IMR-90 (cell line): ENCODE data around the gene NALCN. TPM values are rescaled to one million over a fixed set of nuclear protein-coding genes. Genes with fewer than 3 reads are reported as not detected.

Source experiments
- ATAC-seq: fragments of 200-7000 bp; cut with Tn5 transposase; 2 replicates; pipeline ENCODE4 v1.9.1; 2020; ENCODE audit warnings: low read depth, mild to moderate bottlenecking, moderate library complexity
- BruUV-seq: library from RNA; stranded (reverse); fragments of 400-500 nt; replicated peaks from 2 replicates; lab custom pipeline; 2021; lab: Mats Ljungman, UMichigan
- CTCF ChIA-PET: fragments of 300-600 bp; formaldehyde crosslinking; extraction: SDS; loops from one replicate; lab custom pipeline; 2021; ENCODE audit warnings: antibody characterized with exemption; lab: Yijun Ruan, JAX
- POLR2A ChIA-PET: fragments of 300-600 bp; sonication (Branson Sonifier 250); formaldehyde crosslinking; loops from one replicate; lab custom pipeline; 2022; ENCODE audit warnings: antibody characterized with exemption; ENCODE audit not compliant: unreplicated experiment; lab: Charles Lee
- DNase-seq: peaks from one replicate; pipeline ENCODE4 v3.0.0; 2013
- H2AFZ ChIP-seq: replicated peaks from 2 replicates; pipeline ENCODE3; 2013; ENCODE audit warnings: low read length, mild to moderate bottlenecking; ENCODE audit not compliant: poor library complexity
- H2AK5ac ChIP-seq: 2 replicates; pipeline ENCODE4 v1.6.1; 2013; ENCODE audit warnings: low read depth, low read length, inconsistent platforms
- H2AK9ac ChIP-seq: replicated peaks from 2 replicates; pipeline ENCODE3; 2013; ENCODE audit warnings: mild to moderate bottlenecking, low read depth, low read length, moderate library complexity; ENCODE audit not compliant: poor library complexity
- H2BK120ac ChIP-seq: 2 replicates; pipeline ENCODE4 v1.6.1; 2013; ENCODE audit warnings: low read depth, low read length, inconsistent platforms
- H2BK15ac ChIP-seq: 3 replicates; pipeline ENCODE4 v1.6.1; 2013; ENCODE audit warnings: low read depth, low read length, inconsistent platforms
- H2BK20ac ChIP-seq: 2 replicates; pipeline ENCODE4 v1.6.1; 2013; ENCODE audit warnings: low read depth, mild to moderate bottlenecking, inconsistent platforms, low read length, moderate library complexity
- H2BK5ac ChIP-seq: 2 replicates; pipeline ENCODE4 v1.6.1; 2013; ENCODE audit warnings: mild to moderate bottlenecking, low read depth, low read length, inconsistent platforms; ENCODE audit not compliant: poor library complexity, severe bottlenecking
- H3K14ac ChIP-seq: replicated peaks from 2 replicates; pipeline ENCODE4 v1.6.1; 2013; ENCODE audit warnings: low read depth, low read length, inconsistent platforms
- H3K18ac ChIP-seq: 2 replicates; pipeline ENCODE4 v1.6.1; 2013; ENCODE audit warnings: low read depth, low read length, control low read depth
- H3K23ac ChIP-seq: 2 replicates; pipeline ENCODE4 v1.6.1; 2013; ENCODE audit warnings: low read depth, low read length, inconsistent platforms
- H3K27ac ChIP-seq: 2 replicates; pipeline ENCODE4 v1.5.1; 2013; ENCODE audit warnings: mild to moderate bottlenecking, control low read depth, low read length; ENCODE audit not compliant: insufficient read depth
- H3K27me3 ChIP-seq: 2 replicates; pipeline ENCODE4 v1.6.1; 2013; ENCODE audit warnings: low read length; ENCODE audit not compliant: control insufficient read depth, insufficient read depth
- H3K36me3 ChIP-seq: 2 replicates; pipeline ENCODE4 v1.6.1; 2013; ENCODE audit warnings: low read length, mixed read lengths; ENCODE audit not compliant: control insufficient read depth, insufficient read depth
- H3K4ac ChIP-seq: 2 replicates; pipeline ENCODE4 v1.6.1; 2013; ENCODE audit warnings: low read depth, low read length, inconsistent platforms
- H3K4me1 ChIP-seq: 2 replicates; pipeline ENCODE4 v1.6.1; 2013; ENCODE audit warnings: low read length, mixed read lengths; ENCODE audit not compliant: control insufficient read depth, insufficient read depth
- H3K4me2 ChIP-seq: 2 replicates; pipeline ENCODE4 v1.6.1; 2013; ENCODE audit warnings: low read depth, mild to moderate bottlenecking, control low read depth, low read length, moderate library complexity
- H3K4me3 ChIP-seq: 2 replicates; pipeline ENCODE4 v1.5.1; 2013; ENCODE audit warnings: low read depth, mild to moderate bottlenecking, control low read depth, low read length, moderate library complexity; ENCODE audit not compliant: insufficient read depth
- H3K56ac ChIP-seq: 2 replicates; pipeline ENCODE4 v1.6.1; 2013; ENCODE audit warnings: low read length, inconsistent platforms; ENCODE audit not compliant: insufficient read depth; ENCODE audit errors: extremely low read depth
- H3K79me1 ChIP-seq, 2 experiments: 2 replicates each; pipeline ENCODE4 v1.6.1; 2013; ENCODE audit warnings: low read length in 2 of 2, inconsistent platforms in 1 of 2, low read depth in 1 of 2
- H3K9ac ChIP-seq: 2 replicates; pipeline ENCODE4 v1.6.1; 2013; ENCODE audit warnings: low read depth, low read length, control low read depth
- H3K9me1 ChIP-seq: 2 replicates; pipeline ENCODE4 v1.6.1; 2013; ENCODE audit warnings: low read length, inconsistent platforms; ENCODE audit not compliant: insufficient read depth
- H3K9me3 ChIP-seq: 2 replicates; pipeline ENCODE4 v1.6.1; 2013; ENCODE audit warnings: low read length; ENCODE audit not compliant: control insufficient read depth, insufficient read depth
- H4K20me1 ChIP-seq: 2 replicates; pipeline ENCODE4 v1.6.1; 2013; ENCODE audit warnings: low read length, inconsistent platforms; ENCODE audit not compliant: insufficient read depth
- H4K5ac ChIP-seq: 2 replicates; pipeline ENCODE4 v1.6.1; 2013; ENCODE audit warnings: mild to moderate bottlenecking, low read depth, low read length, control low read depth
- H4K8ac ChIP-seq, 2 experiments: 2 replicates each; pipeline ENCODE4 v1.6.1; 2013; ENCODE audit warnings: low read depth in 2 of 2, low read length in 2 of 2, control low read depth in 1 of 2, inconsistent platforms in 1 of 2
- H4K91ac ChIP-seq: 2 replicates; pipeline ENCODE4 v1.6.1; 2013; ENCODE audit warnings: low read depth, low read length, inconsistent platforms; ENCODE audit not compliant: insufficient read depth
- BHLHE40 ChIP-seq: fragments of 150-350 bp; IDR thresholded peaks from 2 replicates; pipeline ENCODE4 v1.6.1; 2016; ENCODE audit warnings: mild to moderate bottlenecking, low read depth, low read length
- CEBPB ChIP-seq: IDR thresholded peaks from 2 replicates; pipeline ENCODE4 v1.6.1; 2012; ENCODE audit warnings: low read depth, low read length, improper control_type of control experiment
- CHD1 ChIP-seq: IDR thresholded peaks from 2 replicates; pipeline ENCODE4 v1.6.1; 2012; ENCODE audit warnings: low read depth, low read length, improper control_type of control experiment
- CTCF ChIP-seq: conservative IDR thresholded peaks from 2 replicates; pipeline ENCODE4 v1.5.1; 2012; ENCODE audit warnings: mild to moderate bottlenecking, low read depth, low read length, improper control_type of control experiment
- ELK1 ChIP-seq: fragments of 150-350 bp; IDR thresholded peaks from 2 replicates; pipeline ENCODE4 v1.6.1; 2016; ENCODE audit warnings: low read depth, mild to moderate bottlenecking, low read length, moderate library complexity, borderline replicate concordance
- FOS ChIP-seq: fragments of 150-350 bp; IDR thresholded peaks from 2 replicates; pipeline ENCODE4 v1.6.1; 2016; ENCODE audit warnings: low read depth, low read length
- MAFK ChIP-seq: IDR thresholded peaks from 2 replicates; pipeline ENCODE4 v1.6.1; 2012; ENCODE audit warnings: low read depth, low read length, improper control_type of control experiment
- MXI1 ChIP-seq: IDR thresholded peaks from 2 replicates; pipeline ENCODE4 v1.6.1; 2012; ENCODE audit warnings: low read depth, mild to moderate bottlenecking, low read length, moderate library complexity, borderline replicate concordance
- NFE2L2 ChIP-seq: fragments of 150-350 bp; IDR thresholded peaks from 2 replicates; pipeline ENCODE4 v1.6.1; 2016; ENCODE audit warnings: low read depth, mild to moderate bottlenecking, low read length
- RAD21 ChIP-seq: IDR thresholded peaks from 2 replicates; pipeline ENCODE4 v1.6.1; 2012; ENCODE audit warnings: low read length, improper control_type of control experiment
- RCOR1 ChIP-seq: IDR thresholded peaks from 2 replicates; pipeline ENCODE4 v1.6.1; 2012; ENCODE audit warnings: mild to moderate bottlenecking, low read length, improper control_type of control experiment; ENCODE audit not compliant: insufficient replicate concordance
- RFX5 ChIP-seq: IDR thresholded peaks from 2 replicates; pipeline ENCODE4 v1.8.0; 2012; ENCODE audit warnings: low read depth, mild to moderate bottlenecking, low read length, moderate library complexity
- USF2 ChIP-seq: fragments of 150-350 bp; IDR thresholded peaks from 2 replicates; pipeline ENCODE4 v1.6.1; 2017; ENCODE audit warnings: mild to moderate bottlenecking, antibody characterized with exemption, low read length, low read depth
- WGBS, 2 experiments: methylation state at CpG; one replicate each; pipeline versions ENCODE4 v1.1.5 to v1.1.7; 2013; ENCODE audit warnings: missing lambda C conversion rate in 2 of 2; ENCODE audit not compliant: insufficient read length in 1 of 2; ENCODE audit errors: extremely low coverage in 2 of 2; 5-methylcytosine and 5-hydroxymethylcytosine counted together
- dilution Hi-C: fragments of 300-500 bp; cut with HindIII; formaldehyde crosslinking; loops from one replicate; pipeline ENCODE4 v1.14.3; 2018; ENCODE audit warnings: low sequenced_read_pairs; ENCODE audit not compliant: unreplicated experiment
- in situ Hi-C: fragments of 300-500 bp; cut with MboI; formaldehyde crosslinking; loops from 3 replicates; pipeline ENCODE4 v1.14.3; 2019; ENCODE audit warnings: low sequenced_read_pairs, inconsistent platforms, mixed read lengths
- intact Hi-C: fragments of 100-400 bp; cut with micrococcal nuclease; formaldehyde crosslinking; loops from 2 replicates; pipeline ENCODE4 v1.10.0; 2022
- polyA plus RNA-seq, 3 experiments: library from polyadenylated mRNA; depleted of rRNA; stranded (reverse); fragments of >200 nt; gene quantifications; 2 replicates each; pipeline ENCODE4 v1.2.3, GENCODE V29; 2012; ENCODE audit warnings: low replicate concordance in 1 of 3
- total RNA-seq: library from RNA; depleted of rRNA; stranded (reverse); fragments of >200 nt; gene quantifications from 2 replicates; pipeline ENCODE4 v1.2.3, GENCODE V29; 2012

The NALCN gene
- total and polyA plus RNA-seq, 2 of the 4 experiments (the other 2 are of a cell fraction), result 2.9 to 4.8 TPM

GRCh38 chr13:101452519-101453485 lies 36.5 kb upstream of the NALCN start, which contains the start of gene ITGBL1:
Gene ITGBL1 (plus strand): TSS chr13:101452675. CDS start chr13:101452834, 159 bp downstream.
- in situ Hi-C loops (no loop called here), dilution Hi-C loops (no loop called here), intact Hi-C loops (loop anchor here (1.0 to 10.0 kb wide), 4 partner anchors 36 to 832 kb away; partner anchors contain the start of gene NALCN)
- Histone ChIP-seq H2BK20ac (peak within 1 kb of the TSS; percentile 98), H3K79me1 (no peaks in the 10 kb centered on the region; a peak in 1 of 4 replicates), H4K5ac (peak within 1 kb of the TSS; percentile 81), H2BK15ac (peak within 1 kb of the TSS; percentile 96), H3K18ac (peak within 1 kb of the TSS; percentile 85), H3K9me3 (no peaks in the 10 kb centered on the region), H4K20me1 (no peaks in the 10 kb centered on the region), H2AK9ac (peak within 1 kb of the TSS; percentile 55), H3K9ac (peak within 1 kb of the TSS; percentile 57), H3K4me1 (peaks cover 35% of the 10 kb centered on the region), H4K91ac (peak within 1 kb of the TSS; percentile 92), H2BK120ac (peak within 1 kb of the TSS; percentile 85), H3K4me2 (peak within 1 kb of the TSS; percentile 78), H3K4me3 (peak within 1 kb of the TSS; percentile 50), H2BK5ac (peak within 1 kb of the TSS; percentile 92), H2AK5ac (peak within 1 kb of the TSS; percentile 53), H3K14ac (peak within 1 kb of the TSS; percentile 92), H2AFZ (peak within 1 kb of the TSS; percentile 86), H3K9me1 (peaks cover 10% of the 10 kb centered on the region), H3K36me3 (no peaks in the 10 kb centered on the region), H3K4ac (peak within 1 kb of the TSS; percentile 92), H3K27me3 (no peaks in the 10 kb centered on the region), H3K56ac (peak within 1 kb of the TSS; percentile 68; the same call in 1 of the 2 replicates), H4K8ac (peak within 1 kb of the TSS; percentile 36 to 58), H3K27ac (peak within 1 kb of the TSS; percentile 74), H3K23ac (peak within 1 kb of the TSS; percentile 92)
- ChIA-PET POLR2A (no interaction called here), CTCF (interaction anchor here (0.9 to 1.8 kb wide), 3 partner anchors 13 to 302 kb away, joined by 4 to 8 read pairs (median 6); no protein-coding TSS in a partner anchor)
- peak; percentile 8 for ATAC-seq
- DNase-seq, result peak; percentile 25
- 49% methylated on average over 10 of the region's 18 CpGs; no CpG with 5 or more reads in 1 of the 2 experiments for WGBS, 2 experiments
- BruUV-seq, result no TSS peak
- TF ChIP-seq RFX5, result no peak
- no peak for TF ChIP-seq USF2
- no peak for TF ChIP-seq ELK1
- no peak for TF ChIP-seq MXI1
- TF ChIP-seq MAFK, result no peak
- TF ChIP-seq BHLHE40, result no peak
- no peak for TF ChIP-seq FOS
- TF ChIP-seq CEBPB, result no peak
- TF ChIP-seq CHD1, result no peak
- TF ChIP-seq CTCF, result no peak
- no peak for TF ChIP-seq RCOR1
- no peak for TF ChIP-seq RAD21
- no peak for TF ChIP-seq NFE2L2
